ENCODE measurements around the gene MYOM1. TPM values are rescaled to one million over a fixed set of nuclear protein-coding genes. Genes with fewer than 3 reads are reported as not detected.
A peak's percentile ranks its signal among the peaks of the same experiment; 100 is the strongest.

The MYOM1 gene
- total RNA-seq, 1 donor from 2014 or later, result 0.49 TPM

- no peak overlapping the region for H3K4me3 Mint-ChIP-seq (ENCODE audit: unreplicated experiment)
- H3K4me1 Mint-ChIP-seq (ENCODE audit: unreplicated experiment), result peaks cover 28% of the 10 kb centered on the region
- TF ChIP-seq CTCF (IDR thresholded peaks at IDR 0.05; ENCODE audit: unreplicated experiment), result no peak
- DNase-seq (ENCODE audit: low spot score), result no peak
- H3K27ac Mint-ChIP-seq (ENCODE audit: unreplicated experiment), result peak overlapping the region; percentile 82
- no peaks in the 10 kb centered on the region for H3K36me3 Mint-ChIP-seq (ENCODE audit: low read depth, unreplicated experiment)
- no peaks in the 10 kb centered on the region for H3K9me3 Mint-ChIP-seq (ENCODE audit: unreplicated experiment)
- peaks cover 4% of the 10 kb centered on the region for H3K27me3 Mint-ChIP-seq (ENCODE audit: unreplicated experiment)
These were observed 158.8 kb downstream of the MYOM1 start for GRCh38 chr18:3060667-3061580.

GRCh38 chr18:3059272-3059671 lies 160.5 kb downstream of the MYOM1 start:
- peaks cover 4% of the 10 kb centered on the region for H3K27me3 Mint-ChIP-seq (ENCODE audit: unreplicated experiment)
- H3K9me3 Mint-ChIP-seq (ENCODE audit: unreplicated experiment), result no peaks in the 10 kb centered on the region
- H3K4me1 Mint-ChIP-seq (ENCODE audit: unreplicated experiment), result peaks cover 32% of the 10 kb centered on the region
- no peak overlapping the region for H3K4me3 Mint-ChIP-seq (ENCODE audit: unreplicated experiment)
- DNase-seq (ENCODE audit: low spot score), result no peak
- peak overlapping the region; percentile 52 for H3K27ac Mint-ChIP-seq (ENCODE audit: unreplicated experiment)
- peaks cover under 1% of the 10 kb centered on the region for H3K36me3 Mint-ChIP-seq (ENCODE audit: low read depth, unreplicated experiment)
- TF ChIP-seq CTCF (IDR thresholded peaks at IDR 0.05; ENCODE audit: unreplicated experiment), result no peak

GRCh38 chr18:3058328-3059191 lies 161.2 kb downstream of the MYOM1 start:
- Mint-ChIP-seq H3K27me3 (ENCODE audit: unreplicated experiment) (peaks cover 5% of the 10 kb centered on the region), H3K9me3 (ENCODE audit: unreplicated experiment) (no peaks in the 10 kb centered on the region), H3K27ac (ENCODE audit: unreplicated experiment) (peak overlapping the region; percentile 52)

GRCh38 chr18:3057526-3057925 lies 162.2 kb downstream of the MYOM1 start:
- Mint-ChIP-seq H3K27ac (ENCODE audit: unreplicated experiment) (no peak overlapping the region), H3K4me1 (ENCODE audit: unreplicated experiment) (peaks cover 28% of the 10 kb centered on the region), H3K27me3 (ENCODE audit: unreplicated experiment) (peaks cover 8% of the 10 kb centered on the region), H3K4me3 (ENCODE audit: unreplicated experiment) (no peak overlapping the region), H3K36me3 (ENCODE audit: low read depth, unreplicated experiment) (peaks cover 9% of the 10 kb centered on the region), H3K9me3 (ENCODE audit: unreplicated experiment) (no peaks in the 10 kb centered on the region)
- no peak for DNase-seq (ENCODE audit: low spot score)
- TF ChIP-seq CTCF (IDR thresholded peaks at IDR 0.05; ENCODE audit: unreplicated experiment), result no peak

More at GRCh38 chr18:3058328-3059191, 161.2 kb downstream of the MYOM1 start:
- no peak overlapping the region for H3K4me3 Mint-ChIP-seq (ENCODE audit: unreplicated experiment)
- DNase-seq (ENCODE audit: low spot score), result no peak
- no peak for TF ChIP-seq CTCF (IDR thresholded peaks at IDR 0.05; ENCODE audit: unreplicated experiment)
- peaks cover 32% of the 10 kb centered on the region for H3K4me1 Mint-ChIP-seq (ENCODE audit: unreplicated experiment)
- peaks cover 5% of the 10 kb centered on the region for H3K36me3 Mint-ChIP-seq (ENCODE audit: low read depth, unreplicated experiment)

Measured in endothelial cell (in vitro differentiated cells).